Liver (tissue), 3 donors: Measurements from ENCODE around the gene AP2A2.

Experiments used
- CTCF ChIP-seq: fragments of 150-350 bp; IDR thresholded peaks from 2 replicates; pipeline ENCODE4 v1.5.1; 2017; ENCODE audit warnings: improper control_type of control experiment, low read depth, low read length; ENCODE audit not compliant: missing input control
- SP1 ChIP-seq: IDR thresholded peaks from 2 replicates; pipeline ENCODE4 v1.6.1; 2018; ENCODE audit warnings: antibody characterized with exemption, mild to moderate bottlenecking
- YY1 ChIP-seq: IDR thresholded peaks from 2 replicates; pipeline ENCODE4 v1.6.1; 2016; ENCODE audit warnings: antibody characterized with exemption, mild to moderate bottlenecking
- donor health status: healthy.
- donor health status: healthy.

- TF ChIP-seq CTCF (no peak), SP1 (no peak), YY1 (no peak)
These were observed 109.0 kb downstream of the AP2A2 start for GRCh38 chr11:1034456-1035295.
